Kidney tubule cell (primary cell): Measurements from ENCODE around the gene TRAPPC5.

Experiments used
- DNase-seq: peaks from one replicate; pipeline ENCODE4 v3.0.0-alpha.2; 2018; ENCODE audit warnings: low spot score

The TRAPPC5 gene

DNA sequence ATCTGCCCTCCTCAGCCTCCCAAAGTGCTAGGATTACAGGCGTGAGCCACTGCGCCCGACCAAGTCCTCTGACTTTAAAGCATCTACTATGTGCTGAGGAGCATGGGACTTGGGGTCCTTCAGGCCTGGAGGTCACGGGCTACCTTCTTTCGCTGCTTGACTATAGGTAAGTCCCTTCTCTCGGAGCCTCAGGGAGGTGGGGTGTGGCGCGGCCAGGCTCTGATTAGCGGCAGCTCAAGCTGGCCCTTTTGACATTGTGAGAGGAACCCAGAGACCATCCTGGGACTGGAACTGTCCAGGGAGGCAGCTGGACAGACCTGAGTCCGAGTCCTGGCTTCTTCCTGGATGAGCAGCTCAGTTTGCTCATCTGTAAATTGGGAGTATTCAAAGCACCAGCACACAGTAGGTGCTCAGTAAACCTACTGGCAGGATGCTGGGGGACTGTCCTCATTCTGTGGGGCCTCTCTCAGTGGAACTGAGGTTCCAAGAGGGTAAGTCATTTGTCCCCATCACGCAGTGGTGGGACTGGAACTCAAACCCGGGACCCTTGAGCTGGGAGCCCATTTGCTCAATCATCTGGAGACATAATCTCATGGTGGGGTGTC, 20.5 kb downstream of the TRAPPC5 start:
- no peak for DNase-seq

DNA sequence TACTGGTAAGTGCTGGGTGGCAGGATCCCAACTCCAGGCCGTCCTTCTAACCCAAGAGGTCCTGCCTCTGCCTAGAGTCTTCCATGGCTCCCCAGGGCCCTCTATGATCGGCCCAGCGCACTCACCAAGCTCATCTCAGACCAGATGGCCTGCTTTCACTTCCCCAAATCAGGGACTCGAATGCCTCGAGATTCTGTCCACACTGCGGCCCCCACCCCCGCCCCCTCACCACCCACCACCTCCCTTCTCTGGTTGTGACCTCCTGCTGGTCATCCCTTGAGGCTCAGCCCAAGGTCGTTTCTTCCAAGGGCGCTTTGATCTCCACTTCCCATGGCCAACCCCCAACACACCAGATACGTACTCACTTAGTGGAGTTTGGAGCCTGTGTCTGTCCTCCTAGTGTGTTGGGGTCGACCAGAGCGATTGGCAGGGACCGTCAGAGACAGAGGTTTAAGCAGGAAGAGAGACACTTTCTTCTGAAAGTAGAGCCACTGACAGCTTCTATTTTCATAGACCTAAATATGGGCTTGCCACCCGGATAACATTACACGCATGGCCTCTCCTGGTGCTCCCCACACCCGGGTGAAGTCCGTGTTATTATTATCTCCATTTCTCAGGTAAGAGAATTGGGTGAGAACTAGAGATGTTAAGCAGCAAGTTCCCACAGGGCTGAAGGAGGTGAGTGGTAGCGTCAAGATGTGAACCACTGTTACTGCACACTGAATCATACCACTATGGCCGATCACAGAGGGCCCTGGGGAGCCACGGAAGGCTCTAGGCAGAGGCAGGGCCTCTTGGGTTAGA, 21.2 kb downstream of the TRAPPC5 start, which contains the start of gene FCER2:
FCER2 (minus strand) TSS at position 478 of the 804 bp plus-strand sequence. CDS start 2,371 bp downstream, outside the sequence.
- DNase-seq, result no peak

DNA sequence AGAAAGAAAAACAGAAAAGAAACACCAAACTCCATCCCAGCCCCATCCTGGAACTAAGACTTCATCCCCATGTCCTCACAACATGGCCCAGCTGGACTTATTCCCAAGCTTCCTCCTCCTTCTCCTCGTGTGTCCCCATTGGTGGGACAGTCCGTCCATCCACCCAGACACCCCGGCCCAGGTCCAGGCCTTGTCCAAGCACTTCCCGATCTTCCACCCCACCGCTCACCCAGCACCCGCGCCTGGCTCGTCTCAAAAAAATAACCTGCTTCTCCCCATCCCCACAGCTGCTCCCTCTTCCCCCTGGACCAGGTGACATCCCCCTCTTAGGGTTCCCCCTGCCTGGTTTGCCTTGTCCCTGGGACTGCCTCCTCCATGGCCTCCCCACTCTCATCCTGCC, 22.7 kb downstream of the TRAPPC5 start:
- DNase-seq, result no peak

DNA sequence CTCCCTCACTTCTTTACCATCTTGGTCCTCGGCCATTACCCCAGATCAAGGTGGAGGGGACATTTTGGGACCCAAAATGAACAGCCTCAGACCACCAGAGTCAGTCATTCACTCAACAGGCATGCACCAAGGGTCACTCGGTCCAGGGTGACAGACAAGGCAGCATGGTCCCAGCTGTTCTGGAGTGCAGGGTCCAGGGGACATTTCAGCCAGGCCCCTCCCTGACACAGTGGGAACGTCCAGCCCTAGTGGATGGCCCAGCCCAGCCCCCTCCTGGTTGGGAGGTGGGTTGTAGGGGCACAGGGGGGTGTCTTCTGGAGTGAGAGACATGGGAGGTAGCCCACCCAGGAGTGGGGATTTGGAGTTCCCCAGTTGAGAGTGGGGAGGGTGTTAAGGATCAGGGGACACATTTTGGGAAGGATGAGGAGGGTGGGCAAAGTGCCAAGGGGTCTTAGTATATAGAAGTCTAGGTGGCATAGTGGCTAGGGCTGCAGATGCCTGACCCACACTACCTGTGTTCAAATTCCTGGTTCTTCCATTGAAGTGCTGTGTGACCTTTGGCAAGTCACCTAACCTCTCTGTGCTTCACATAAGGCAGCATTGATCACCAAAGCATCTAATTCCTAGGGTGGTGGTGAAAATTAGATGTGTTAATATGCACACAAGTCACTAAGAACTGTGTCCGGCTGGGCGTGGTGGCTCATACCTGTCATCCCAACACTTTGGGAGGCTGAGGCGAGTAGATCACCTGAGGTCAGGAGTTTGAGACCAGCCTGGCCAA, 23.8 kb downstream of the TRAPPC5 start:
- no peak for DNase-seq

DNA sequence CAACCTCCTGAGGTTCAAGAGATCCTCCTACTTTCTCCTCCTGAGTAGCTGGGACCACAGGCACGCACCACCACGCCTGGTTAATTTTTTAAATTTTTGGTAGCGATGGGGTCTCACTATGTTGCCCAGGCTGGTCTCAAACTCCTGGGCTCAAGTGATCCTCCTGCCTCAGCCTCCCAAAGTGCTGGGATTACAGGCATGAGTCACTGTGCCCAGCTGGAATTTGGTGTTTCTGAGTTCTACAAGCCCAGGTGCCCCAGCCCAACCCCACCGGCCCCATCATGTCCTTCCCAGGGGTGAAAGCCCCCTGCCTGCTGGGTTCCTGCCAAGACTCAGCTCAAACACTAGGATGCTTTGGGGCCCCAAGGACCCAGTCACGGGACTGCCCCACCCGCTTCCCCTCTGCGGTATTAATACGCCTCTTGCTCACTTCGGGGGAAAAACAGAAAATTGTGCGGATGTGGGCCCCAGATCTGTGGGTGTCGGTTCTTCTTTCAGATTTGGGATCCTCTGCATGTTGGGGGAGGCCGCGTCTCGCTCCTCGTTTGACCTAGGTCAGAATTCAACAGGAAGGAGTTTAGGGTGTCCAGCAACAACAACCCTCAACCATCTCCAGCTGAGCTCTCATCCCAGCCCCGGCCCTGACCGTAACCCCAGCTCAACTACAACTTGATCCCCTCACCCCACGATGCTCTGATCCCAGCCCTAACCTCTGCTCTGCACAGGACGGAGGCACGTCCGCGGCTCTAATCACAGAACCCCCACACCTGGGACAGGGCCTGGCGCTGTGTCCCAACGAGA, 25.0 kb downstream of the TRAPPC5 start:
- no peak for DNase-seq

DNA sequence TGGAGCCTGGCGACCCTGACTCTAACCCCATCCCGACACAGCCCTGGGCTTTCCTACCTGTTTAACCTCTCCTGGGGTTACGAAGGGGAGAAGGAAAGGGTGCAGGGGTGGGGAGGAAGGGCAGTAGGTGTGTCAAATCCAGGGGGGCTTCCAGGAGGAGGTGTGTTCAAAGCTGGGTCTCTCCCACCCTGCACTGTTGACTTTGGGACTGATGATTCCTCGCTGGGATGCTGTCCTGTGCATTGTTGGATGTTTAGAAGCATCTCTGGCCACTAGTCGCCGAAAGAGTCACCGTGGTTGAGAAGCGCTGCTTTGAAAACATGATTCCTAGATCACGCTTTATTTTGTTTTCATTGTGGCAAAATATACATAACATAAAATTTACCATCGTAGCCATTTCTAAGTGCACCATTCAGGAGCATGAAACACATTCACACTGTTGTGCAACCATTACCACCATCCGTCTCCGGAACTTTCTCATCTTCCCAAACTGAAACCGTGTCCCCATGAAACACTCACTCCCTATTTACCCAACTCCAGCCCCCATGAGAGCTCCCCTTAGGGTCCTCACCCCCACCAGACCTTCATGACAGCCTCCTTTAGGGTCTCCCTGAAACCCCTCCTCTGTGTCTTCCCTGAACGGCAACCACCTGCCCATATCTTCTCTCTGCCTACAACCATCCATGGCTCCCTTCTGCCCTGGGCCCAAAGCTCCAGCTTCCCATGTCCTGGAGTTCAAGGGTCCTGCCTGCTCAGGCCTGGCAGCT, 25.7 kb downstream of the TRAPPC5 start:
- DNase-seq, result no peak

DNA sequence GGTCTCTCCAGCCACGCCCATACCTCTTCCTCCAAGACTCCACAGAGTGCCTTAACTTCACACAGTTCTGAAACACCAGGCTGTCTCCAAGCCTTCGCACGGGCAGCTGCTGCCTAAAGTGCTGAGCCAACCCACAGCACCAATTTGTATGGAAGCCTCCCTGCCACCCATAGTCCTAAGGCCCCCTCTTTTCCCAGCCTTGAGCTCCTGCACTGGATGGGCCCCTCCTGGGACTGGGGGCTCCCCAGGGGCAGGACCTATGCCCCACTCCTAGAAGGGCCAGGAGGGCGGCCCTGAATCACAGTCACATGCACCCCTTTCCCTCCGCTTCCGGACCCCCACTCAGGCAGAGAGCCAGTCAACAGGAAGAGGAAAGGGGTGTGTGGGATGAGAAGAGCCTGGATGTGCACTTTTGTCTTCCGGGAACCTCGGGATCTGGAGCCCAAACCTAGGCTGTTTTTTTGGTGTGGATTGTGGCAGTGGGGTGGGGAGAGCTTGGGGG, 26.4 kb downstream of the TRAPPC5 start:
- DNase-seq, result no peak

DNA sequence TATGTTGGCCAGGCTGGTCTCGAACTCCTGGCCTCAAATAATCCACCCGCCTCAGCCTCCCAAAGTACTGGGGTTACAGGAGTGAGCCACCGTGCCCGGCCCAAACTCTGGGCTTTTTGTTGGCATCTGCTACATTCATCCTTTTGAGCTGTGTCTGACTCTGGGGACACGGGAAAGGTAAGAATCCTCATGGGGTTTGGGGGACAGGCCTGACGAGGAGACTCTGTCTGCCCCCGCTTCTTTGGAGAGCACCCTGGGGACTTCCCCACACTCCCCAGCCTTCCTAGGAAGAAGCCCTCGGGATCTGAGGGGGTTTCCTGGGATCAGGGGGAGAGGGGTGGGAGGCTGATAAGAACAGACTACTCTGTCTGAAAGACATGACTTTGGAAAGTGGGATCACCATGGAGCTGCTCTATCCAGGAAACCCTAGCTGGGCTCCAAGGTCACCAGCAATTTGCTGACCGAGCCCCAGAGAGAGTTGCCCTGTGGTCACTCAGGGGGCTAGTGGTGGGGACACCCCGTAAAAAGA, 29.4 kb downstream of the TRAPPC5 start:
- DNase-seq, result no peak

DNA sequence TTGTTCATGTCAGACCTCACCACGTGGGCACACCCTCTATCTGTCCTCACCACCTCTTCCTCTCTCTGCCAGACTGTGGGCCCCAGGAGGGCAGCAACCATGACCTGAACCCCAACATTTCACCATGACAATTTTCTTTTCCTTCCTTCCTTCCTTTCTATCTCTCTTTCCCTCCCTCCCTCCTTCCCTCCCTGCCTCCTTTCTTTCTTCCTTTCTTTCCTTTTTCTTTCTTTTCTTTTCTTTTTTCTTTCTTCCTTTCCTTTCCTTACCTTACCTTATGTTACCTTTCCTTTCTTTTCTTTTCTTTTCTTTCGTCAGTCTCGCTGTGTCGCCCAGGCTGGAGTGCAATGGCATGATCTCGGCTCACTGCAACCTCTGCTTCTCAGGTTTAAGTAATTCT, 30.0 kb downstream of the TRAPPC5 start:
- DNase-seq, result no peak

DNA sequence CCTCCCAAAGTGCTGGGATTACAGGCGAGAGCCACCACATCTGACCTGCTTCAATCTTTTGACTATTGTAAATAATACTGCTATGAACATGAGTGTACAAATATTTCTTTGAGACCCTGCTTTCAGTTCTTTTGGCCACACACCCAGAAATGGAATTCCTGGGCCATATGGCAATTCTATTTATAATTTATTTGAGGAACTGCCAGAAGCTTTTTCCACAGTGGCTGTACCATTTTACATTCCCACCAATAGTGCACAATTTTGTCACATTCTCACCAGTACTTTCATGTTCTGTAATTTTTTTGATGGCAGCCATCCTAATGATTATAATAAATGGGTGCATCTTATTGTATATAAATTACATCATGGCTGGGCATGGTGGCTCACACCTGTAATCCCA, 35.0 kb downstream of the TRAPPC5 start:
- DNase-seq, result no peak

DNA sequence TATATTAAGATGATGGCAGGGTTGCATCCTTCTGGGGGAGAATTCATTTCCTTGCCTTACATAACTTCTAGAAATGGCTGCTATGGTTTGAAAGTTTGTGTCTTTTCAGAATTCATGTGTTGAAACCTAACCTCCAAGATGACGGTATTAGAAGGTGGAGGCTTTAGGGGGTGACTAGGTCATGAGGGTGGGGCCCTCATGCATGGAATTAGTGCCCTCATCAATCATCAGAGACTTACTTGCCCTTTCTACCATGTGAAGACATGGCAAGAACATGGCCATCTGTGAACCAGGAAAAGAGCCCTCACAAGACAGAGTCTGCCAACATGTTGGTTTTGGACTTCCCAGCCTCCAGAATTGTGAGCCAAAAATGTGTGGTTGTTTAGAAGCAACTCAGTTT, 36.1 kb downstream of the TRAPPC5 start:
- no peak for DNase-seq

DNA sequence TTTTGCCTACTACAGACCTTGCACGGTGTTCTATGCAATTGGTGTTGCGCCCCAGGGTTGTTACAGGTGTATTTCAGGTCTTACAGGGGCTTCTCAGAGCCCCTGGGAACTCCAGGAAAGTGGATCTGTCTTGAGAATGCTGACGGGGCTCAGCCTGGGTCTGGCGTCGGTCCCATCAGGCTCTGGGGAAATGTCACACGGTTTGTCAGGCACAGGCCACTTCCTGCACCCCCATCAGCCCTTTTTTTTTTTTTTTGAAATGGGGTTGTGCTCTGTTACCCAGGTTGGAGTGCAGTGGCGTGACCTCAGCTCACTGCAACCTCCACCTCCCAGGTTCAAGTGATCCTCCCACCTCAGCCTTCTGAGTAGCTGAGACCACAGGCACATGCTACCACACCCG, 38.0 kb downstream of the TRAPPC5 start:
- no peak for DNase-seq

DNA sequence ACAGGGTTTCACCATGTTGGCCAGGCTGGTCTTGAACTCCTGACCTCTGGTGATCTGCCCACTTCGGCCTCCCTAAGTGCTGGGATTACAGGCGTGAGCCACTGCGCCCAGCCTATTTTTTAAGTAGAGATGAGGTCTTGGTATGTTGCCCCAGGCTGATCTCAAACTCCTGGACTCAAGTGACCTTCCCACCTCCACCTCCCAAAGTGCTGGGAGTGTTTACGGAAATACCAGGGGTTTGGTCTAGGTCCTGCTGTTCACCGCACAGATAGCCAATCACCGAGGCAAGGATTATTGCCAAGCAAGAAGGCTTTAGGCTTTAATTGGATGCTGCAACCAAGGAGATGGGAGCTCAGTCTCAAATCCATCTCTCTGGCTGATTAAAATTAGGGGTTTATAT, 39.7 kb downstream of the TRAPPC5 start:
- no peak for DNase-seq

DNA sequence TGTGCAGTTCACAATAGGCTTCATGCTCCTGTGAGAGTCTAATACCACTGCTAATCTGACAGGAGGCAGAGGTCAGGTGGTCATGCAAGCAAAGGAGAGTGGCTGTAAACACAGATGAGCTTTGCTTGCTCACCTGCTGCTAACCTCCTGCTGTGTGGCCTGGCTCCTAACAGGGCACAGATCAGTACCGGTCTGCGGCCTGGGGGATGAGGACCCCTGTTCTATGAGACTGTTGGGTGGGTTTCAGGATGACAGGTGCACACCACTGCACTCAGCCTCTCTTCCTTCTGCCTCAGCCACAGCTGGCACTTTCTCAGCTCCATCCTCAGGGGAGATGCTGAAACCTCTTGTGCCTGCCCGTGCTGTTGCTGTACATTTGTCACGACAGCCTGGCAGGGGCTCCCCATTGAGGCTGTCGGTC, 41.6 kb downstream of the TRAPPC5 start:
- no peak for DNase-seq

DNA sequence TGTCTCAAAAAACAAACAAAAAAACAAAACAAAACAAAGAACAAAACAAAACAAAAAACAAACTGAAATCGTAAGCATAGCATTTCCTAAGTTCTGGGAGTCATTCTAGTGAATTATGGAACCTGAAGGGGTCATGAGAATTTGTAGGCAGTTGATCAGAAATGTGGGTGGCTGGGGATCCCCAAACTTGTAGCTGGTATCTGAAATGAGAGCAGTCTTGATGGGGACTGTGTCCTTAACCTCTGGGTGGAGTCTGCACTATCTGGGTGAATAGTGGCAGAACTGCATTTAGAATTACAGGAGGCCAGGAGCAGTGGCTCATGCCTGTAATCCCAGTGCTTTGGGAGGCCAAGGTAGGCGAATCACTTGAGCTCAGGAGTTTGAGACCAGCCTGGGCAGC, 45.2 kb downstream of the TRAPPC5 start:
- DNase-seq, result no peak

DNA sequence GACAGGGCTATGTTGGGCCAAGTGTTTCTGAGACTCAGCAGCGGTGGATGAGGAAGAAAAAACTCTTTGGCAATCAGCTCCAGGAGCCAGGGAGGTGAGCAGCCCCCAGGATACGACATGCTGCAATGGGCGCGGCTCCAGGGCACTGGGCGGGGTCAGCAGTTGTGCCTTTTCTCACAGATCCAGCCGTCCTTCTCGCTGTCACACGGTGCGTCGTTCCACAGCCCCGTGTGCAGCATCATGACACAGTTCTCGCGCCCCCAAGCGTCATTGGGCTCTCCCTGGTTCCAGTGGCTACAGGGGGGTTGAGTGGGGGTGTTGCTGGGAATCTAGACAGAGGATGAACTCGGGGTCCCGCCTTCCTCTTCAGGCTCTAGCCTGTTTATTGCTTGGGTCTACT, 48.6 kb downstream of the TRAPPC5 start:
- no peak for DNase-seq

DNA sequence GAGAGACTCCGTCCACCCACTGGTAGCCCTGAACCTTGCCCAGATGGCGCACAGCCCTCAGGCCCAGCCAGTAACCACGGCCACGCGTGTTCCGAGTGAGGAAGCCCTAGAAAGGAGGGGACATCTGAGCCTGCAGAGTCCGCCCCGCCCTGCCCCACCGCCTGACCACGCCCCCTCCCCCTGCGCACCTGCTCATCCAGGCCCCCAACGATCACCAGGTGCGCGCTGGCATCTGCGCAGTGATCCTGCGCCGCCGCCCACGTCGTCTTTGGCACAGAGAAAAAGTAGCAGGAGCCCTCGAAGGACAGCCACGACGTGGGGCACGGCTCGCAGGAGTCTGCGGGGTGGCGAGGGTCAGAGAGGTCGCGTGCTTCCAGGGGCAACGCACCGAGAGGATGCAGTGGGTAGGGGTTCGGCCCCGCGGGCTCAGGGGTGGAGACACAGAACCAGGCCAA, 49.2 kb downstream of the TRAPPC5 start:
- DNase-seq, result no peak

DNA sequence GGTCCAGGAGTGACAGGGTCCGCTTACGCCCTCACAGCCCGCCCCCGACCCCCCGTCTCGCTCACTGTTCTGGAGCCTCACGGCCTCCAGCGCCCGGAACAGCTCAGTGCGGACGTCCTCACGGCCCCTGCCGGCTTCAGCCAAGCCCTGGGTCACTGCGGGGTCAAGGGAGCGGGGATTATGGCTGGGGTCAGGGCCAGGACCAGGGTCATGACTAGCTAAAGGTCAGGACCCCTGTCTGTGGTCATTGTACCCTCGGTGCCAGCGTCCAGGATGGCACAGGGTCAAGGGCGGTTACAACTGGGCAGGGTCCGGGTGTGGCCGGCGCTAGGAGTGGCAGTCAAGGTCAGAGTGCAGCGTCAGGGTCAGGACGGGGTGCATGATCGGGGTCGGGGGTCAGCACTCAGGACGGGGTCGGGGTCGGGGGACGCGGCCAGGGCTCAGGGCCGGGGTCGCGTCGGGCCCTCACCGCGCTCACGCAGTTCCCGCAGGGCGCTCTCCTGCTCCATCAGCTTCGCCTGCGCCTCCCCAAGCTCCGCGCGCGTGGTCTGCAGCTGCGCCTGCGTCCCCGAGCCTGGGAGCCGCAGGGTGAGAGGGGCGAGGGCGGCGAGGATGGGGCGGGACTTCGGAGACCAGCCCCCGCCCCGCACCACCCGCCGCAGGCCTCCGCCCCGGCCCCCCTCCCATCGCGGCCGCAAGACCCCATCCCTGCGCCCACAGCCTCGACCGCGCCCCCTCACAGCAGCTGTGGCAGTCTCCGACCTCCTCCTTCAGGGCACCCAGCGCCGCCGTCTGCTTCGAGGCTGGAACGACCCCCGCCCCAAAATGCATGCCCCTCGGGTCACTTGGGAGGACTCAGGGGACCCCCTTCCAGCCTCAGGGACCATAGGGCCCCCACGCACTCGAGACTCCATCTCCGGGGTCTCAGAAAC, 49.9 kb downstream of the TRAPPC5 start:
- no peak for DNase-seq

DNA sequence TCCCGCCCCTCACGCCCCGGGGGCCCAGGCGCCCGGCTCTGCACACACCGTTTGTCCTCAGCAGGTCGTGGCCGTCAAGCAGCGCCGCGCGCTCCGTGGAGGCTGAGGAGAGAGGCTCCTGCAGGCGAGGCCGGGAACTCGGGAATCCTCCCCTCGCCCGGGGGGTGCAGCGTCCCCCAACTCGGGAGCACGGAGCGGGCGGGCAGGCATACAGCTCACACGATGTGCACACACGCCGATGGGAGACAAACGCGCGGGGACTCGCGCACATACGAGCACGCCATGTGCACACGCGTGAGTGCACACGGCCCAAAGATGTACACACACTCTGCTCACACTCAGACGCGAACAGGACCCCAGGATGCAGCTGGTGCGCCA, 50.6 kb downstream of the TRAPPC5 start:
- DNase-seq, result no peak

DNA sequence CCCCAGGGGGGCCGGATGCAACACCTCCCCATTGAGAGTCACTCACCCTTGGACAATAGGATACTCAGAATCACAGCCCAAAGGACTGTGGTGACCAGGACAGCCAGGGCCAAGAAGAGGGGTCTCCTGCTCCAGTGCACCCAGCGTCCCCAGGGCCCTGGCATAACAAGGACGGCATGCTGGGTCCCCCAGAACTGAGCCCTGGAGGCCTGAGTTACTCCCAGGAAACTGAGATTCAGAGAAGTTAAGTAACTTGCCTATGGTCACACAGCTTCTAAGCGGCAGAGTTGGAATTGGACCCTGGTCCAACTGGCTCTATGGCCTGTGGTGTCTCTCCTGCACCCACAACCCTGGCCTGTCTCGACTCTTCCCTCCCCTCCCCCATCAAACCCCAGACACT, 51.0 kb downstream of the TRAPPC5 start:
- no peak for DNase-seq
